ENCODE data around the gene ADD3.

Gene ADD3

GRCh38 chr10:110101464-110102144 lies 93.8 kb downstream of the ADD3 start:
- Histone ChIP-seq H3K4me3 (replicated peaks; ENCODE audit: low read depth, low read length) (no peak overlapping the region), H3K36me3 (ENCODE audit: control insufficient read depth, insufficient read depth, low read length) (no peaks in the 10 kb centered on the region), H3K27me3 (replicated peaks; ENCODE audit: control insufficient read depth, insufficient read depth, low read length) (no peaks in the 10 kb centered on the region)
- TF ChIP-seq, protein P1, sequence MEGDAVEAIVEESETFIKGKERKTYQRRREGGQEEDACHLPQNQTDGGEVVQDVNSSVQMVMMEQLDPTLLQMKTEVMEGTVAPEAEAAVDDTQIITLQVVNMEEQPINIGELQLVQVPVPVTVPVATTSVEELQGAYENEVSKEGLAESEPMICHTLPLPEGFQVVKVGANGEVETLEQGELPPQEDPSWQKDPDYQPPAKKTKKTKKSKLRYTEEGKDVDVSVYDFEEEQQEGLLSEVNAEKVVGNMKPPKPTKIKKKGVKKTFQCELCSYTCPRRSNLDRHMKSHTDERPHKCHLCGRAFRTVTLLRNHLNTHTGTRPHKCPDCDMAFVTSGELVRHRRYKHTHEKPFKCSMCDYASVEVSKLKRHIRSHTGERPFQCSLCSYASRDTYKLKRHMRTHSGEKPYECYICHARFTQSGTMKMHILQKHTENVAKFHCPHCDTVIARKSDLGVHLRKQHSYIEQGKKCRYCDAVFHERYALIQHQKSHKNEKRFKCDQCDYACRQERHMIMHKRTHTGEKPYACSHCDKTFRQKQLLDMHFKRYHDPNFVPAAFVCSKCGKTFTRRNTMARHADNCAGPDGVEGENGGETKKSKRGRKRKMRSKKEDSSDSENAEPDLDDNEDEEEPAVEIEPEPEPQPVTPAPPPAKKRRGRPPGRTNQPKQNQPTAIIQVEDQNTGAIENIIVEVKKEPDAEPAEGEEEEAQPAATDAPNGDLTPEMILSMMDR (IDR thresholded peaks at IDR 0.05; ENCODE audit: insufficient read depth, low read length, poor library complexity, severe bottlenecking) = no peak
- DNase-seq (ENCODE audit: extremely low read depth, insufficient read length) = no peak

GRCh38 chr10:110103921-110104461 lies 96.2 kb downstream of the ADD3 start:
- DNase-seq (ENCODE audit: extremely low read depth, insufficient read length) = no peak
- Histone ChIP-seq H3K36me3 (ENCODE audit: control insufficient read depth, insufficient read depth, low read length) (no peaks in the 10 kb centered on the region), H3K4me3 (replicated peaks; ENCODE audit: low read depth, low read length) (no peak overlapping the region), H3K27me3 (replicated peaks; ENCODE audit: control insufficient read depth, insufficient read depth, low read length) (no peaks in the 10 kb centered on the region)
- TF ChIP-seq, protein P1 (IDR thresholded peaks at IDR 0.05; ENCODE audit: insufficient read depth, low read length, poor library complexity, severe bottlenecking) = no peak

- H3K36me3 ChIP-seq (ENCODE audit: control insufficient read depth, insufficient read depth, low read length) = no peaks in the 10 kb centered on the region
- no peaks in the 10 kb centered on the region for H3K27me3 ChIP-seq (replicated peaks; ENCODE audit: control insufficient read depth, insufficient read depth, low read length)
- TF ChIP-seq, protein P1 (IDR thresholded peaks at IDR 0.05; ENCODE audit: insufficient read depth, low read length, poor library complexity, severe bottlenecking) = no peak
- H3K4me3 ChIP-seq (replicated peaks; ENCODE audit: low read depth, low read length) = no peak overlapping the region
- no peak for DNase-seq (ENCODE audit: extremely low read depth, insufficient read length)
These were observed 98.1 kb downstream of the ADD3 start for GRCh38 chr10:110105873-110106272.

GRCh38 chr10:110107430-110107829 lies 99.6 kb downstream of the ADD3 start:
- H3K27me3 ChIP-seq (replicated peaks; ENCODE audit: control insufficient read depth, insufficient read depth, low read length) = no peaks in the 10 kb centered on the region
- H3K36me3 ChIP-seq (ENCODE audit: control insufficient read depth, insufficient read depth, low read length) = no peaks in the 10 kb centered on the region
- no peak for DNase-seq (ENCODE audit: extremely low read depth, insufficient read length)
- H3K4me3 ChIP-seq (replicated peaks; ENCODE audit: low read depth, low read length) = no peak overlapping the region
- TF ChIP-seq, protein P1 (IDR thresholded peaks at IDR 0.05; ENCODE audit: insufficient read depth, low read length, poor library complexity, severe bottlenecking) = no peak

DNA sequence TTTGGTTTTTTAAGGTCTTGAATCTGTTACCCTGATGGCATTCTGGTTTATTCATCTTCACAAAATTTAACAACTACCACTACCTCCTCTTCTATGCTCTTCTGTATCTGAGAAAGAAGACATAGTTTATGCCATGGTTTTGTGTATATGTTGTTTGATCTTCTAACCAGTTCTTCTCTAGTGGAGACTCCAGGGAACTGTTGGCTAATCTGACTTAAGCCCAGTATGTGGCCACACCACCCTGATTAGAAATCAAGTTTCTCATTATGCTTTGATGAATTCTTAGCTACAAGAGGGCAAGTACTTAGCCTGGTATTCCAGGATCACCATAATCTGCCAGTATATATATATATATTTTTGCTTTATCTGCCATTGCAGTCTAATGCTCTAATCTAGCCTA lies 100.1 kb downstream of the ADD3 start:
- TF ChIP-seq, protein P1 (IDR thresholded peaks at IDR 0.05; ENCODE audit: insufficient read depth, low read length, poor library complexity, severe bottlenecking) = no peak
- no peak for DNase-seq (ENCODE audit: extremely low read depth, insufficient read length)
- H3K4me3 ChIP-seq (replicated peaks; ENCODE audit: low read depth, low read length) = no peak overlapping the region
- H3K27me3 ChIP-seq (replicated peaks; ENCODE audit: control insufficient read depth, insufficient read depth, low read length) = no peaks in the 10 kb centered on the region
- no peaks in the 10 kb centered on the region for H3K36me3 ChIP-seq (ENCODE audit: control insufficient read depth, insufficient read depth, low read length)

Data from GM06990 (cell line).